NCI-H345 (cell line): ENCODE measurements around the gene ABLIM2.

ENCODE experiments used
- DNase-seq: peaks from one replicate; lab custom pipeline; 2025; lab: John Stamatoyannopoulos, UW

ABLIM2 gene

DNA sequence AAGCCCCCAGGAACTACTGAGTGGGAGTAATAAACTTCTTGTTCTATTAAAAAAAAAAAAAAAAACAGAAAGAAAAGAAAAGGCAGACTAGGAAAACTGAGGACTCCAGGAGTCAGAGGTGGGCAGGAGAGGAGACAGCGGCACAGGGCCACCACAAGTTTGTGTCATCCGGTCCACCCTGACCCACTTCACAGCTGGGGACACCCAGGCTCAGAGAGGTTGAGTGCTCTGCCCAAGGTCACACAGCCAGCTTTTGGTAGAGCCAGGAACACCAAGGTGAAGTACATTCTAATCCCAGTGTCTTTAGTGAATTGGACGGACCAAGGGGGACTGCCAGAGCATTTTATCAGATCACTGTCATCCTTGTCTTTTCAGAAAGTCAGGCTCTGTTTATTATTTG is 16.4 kb upstream of the ABLIM2 start:
- no peak for DNase-seq

DNA sequence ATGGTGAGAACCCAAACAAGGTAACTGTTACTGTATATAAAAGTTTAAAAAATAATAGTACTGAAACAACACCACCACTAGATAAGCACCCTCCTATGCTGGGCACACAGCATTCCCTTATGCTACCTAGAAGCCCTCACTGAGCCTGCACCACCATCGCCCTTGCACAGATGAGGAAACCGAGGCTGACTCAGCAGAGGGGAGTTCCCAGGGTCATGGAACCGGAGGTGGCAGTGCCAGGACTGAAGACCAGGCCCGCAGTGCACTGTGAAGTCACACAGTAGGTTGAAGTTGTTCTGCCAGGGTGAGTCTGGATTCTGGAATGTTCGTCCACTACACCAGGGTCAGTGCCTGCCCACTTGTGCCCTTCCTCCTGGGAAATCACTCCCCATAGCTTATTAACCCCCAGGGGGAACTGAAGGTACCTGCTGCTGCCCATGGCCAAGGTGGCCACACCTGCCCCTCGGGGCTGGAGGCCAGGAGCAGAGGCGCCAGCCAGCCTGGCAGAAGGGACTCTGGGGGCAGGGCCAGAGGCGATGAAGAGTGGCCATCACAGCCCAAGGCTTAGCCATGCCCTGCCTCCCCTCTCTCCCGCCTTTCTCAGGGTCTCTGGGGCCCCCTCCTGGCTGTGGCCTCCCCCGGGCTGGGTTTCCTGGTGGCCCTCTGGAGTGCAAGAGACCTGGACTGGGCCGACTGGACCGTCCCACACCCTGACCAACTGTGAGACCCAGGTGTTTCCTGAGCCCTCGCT is 15.1 kb upstream of the ABLIM2 start:
- DNase-seq: no peak

DNA sequence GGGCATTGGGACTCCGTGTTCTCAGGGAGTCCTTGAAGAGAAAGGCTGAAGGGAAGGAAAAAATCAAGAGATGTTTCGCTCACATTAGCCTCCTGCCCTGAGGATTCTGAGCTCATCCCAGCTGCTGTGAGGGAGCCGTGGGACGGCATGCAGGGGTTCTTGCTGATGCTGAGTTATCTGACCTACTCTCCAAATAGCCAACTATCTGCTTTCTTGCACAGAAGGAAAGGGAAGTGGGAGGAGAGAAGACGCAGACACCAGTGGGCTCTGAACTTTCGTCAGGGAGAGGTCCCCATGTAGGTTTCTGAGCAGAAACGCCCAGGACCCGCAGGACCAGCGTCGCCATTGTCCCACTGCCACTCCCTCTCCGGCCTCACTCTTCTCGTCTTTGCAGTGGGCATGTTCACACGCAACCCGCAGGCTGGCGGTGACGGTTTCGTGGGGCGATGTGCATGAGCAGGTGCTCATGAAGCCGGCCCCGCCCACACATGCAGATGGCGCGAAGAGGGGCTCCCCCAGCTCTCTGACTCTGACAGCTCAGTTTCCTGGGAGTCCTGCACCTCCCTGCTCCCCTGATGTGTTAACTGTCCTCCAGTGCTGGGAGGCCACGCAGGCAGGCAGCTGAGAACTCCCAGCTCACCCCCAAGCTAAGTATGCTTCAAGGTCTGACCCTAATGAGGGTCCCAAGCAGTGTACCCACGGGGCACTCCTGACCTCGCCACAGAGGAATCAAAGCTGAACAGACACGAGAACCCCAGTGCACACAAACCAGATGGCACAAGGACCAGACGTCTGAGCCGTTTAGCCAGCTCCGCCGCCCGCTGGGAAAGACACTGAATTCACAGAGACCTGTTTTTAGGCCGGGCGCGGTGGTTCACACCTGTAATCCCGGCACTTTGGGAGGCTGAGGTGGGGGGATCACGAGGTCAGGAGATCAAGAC is 13.6 kb upstream of the ABLIM2 start:
- no peak for DNase-seq

DNA sequence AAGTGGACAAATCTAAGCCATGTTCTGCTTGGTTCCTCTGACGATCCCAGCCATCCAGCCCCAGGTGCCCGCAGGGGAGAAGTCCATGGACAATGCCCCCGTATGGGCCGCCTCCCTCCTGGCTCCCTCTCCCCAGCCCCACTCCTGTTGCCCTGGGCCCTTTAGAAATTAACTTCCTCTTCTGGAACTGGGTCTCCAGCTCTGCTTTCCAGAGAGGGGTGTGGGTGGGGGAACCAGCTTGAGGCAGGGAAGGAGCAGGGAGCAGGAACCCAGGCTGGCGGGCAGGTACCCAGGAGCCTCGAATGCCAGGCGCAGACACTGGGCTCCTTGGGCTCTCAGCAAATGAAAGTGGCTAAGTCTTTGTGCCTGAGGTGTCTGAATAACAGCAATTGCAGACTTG is 12.7 kb upstream of the ABLIM2 start:
- DNase-seq: no peak

DNA sequence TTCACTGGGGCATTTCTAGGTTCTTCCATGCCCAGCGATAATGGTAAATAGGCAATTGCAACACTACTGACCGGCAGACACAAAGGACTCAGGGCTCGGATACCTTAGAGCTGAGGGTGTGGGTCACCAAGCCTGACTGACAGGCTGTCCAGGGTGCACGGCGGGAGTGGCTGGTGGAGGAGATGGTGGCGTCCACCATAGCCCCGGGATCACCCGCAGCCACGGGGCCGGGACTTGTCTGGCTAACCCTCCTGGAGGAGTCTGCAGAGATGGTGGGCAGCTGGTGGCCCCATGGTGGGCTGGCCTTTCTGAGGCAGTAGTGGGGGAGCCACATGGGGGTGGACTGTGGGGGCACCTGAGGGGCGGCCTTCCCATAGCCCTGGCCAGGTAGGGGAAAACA is 11.7 kb upstream of the ABLIM2 start:
- no peak for DNase-seq

DNA sequence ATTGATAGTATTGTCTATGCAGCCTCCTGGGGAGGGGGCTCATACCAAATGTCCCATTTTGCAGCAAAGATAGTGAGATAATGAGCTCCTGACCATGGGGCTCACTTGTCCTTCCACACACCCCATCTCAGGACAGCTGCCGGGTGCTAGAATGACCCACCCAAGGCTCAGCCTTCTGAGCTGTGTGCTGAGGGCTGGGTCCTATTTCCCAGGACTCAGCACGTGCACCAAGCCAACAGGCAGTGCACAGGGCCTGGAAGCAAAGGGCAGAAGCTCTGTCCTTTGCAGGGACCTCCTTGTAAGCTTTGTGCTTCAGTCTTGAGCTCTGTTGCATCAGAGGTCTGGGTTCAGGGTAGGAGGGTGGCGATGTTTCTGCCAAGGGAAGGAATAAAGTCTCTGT is 11.2 kb upstream of the ABLIM2 start:
- DNase-seq: no peak

DNA sequence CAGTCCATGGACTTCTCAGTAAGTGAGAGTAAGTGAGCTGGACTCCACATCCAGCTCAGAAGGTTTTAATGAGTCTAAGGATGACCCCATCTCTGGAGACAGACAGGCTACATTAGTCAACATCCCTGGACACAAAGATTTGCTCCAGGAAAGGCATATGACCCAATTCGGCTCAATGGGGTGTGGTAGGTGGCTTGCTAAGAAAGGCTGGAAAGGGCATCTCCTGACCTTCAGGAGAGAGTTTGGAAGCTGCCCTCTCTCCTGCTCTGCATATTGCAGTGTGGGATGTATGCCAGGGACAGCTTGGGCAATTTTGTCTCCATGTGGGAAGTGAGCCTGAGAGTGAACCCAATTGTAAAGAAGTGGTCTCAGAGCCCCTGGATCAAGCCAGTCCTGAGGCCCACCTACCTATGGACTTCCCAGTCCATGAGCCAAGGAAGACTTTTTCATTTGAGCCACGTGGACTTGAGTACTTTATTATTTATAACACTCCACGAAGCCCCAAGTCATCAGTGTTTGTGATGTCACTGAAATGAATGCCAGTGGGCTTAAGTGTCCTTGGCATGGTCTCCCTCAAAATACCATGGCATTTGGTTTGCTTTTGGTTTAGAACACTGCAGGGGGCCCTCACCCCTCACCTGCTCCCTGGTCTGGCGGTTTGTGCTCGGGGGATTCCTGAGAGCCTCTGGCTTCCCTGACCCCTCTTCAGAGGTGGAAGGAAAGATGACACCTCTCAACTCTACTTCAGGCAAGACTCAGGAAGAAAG is 10.4 kb upstream of the ABLIM2 start:
- no peak for DNase-seq

DNA sequence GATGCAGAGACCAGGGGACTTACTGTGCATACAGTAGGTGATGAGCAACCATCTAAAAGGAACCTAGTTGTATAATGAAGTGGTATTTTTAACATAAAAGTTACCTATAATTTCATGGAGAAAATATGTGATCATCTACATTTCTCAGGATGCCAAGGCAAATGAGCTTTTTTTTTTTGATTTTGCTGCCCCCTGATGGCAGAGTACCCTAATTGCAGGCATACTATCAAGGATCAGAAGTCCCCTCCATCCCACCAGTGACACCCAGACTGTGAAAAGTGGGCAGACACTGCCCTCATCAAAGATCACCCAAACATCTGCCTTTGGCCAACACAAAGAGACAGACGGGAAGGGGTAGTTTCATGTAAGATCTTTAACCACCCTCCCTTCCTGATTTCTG is 9.6 kb upstream of the ABLIM2 start:
- DNase-seq: no peak

DNA sequence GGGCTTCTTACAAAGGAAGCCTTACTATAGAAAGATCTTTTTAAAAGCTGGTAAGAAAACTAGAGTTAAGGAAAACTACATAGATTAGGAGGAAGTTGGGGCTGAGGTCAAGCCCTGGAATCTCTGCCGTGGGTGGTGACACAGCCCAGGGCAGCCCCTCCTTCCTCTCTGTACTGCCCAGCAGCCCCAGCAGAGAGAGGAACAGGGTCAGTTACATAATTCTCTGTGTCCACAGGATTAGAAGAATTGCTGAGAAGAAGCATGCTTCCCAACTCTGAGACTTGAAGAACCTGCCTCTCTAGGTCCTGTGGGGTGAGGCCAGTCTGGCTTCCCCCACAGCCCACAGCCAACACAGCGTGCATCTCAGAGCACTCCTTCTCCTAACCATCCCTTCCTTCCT is 9.2 kb upstream of the ABLIM2 start:
- DNase-seq: no peak

DNA sequence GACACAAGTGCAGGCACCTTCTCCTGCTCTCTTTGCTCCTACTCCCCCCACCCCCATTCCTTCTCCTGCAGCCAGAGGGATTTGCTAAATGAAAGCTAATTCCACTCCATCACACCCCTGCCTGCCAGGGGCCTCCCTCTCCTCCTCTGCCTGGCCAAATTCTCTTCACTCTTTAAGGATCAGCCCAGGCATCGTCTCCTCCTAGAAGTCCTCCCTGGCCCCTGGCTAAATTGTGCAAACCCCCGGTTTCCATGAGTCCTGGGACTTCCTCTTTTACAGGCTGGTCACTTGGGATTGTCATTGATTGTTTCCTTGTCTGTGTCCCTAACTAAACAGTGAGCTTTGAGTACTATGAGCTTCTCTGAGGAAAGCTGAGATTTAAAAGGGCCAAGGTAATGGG is 8.7 kb upstream of the ABLIM2 start:
- DNase-seq: no peak

DNA sequence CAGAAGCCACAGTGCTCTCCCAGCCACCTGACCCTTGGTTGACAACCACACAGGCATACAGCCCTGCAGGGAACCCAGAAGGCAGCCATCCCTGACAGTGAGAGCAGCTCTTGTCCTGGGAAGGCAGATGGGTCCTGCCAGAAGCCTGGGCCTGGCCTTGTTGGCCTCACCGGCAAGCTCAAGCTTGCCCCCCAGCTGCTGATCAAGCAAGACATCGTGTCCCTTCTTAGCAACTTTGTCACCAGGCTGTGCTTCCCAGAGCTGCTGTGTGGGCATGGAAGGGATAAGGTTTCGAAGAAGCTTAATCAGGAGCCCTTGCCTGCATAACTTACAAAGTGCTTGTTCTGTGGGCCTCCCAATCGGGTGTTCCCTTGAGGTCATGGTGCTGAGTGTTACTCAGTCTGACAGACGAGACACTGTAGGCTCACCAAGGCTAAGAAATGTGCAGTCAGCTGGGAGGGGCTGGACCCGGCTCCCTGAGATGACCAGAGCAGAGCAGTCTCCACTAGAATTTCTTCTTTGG is 6.8 kb upstream of the ABLIM2 start:
- DNase-seq: peak; percentile 4

DNA sequence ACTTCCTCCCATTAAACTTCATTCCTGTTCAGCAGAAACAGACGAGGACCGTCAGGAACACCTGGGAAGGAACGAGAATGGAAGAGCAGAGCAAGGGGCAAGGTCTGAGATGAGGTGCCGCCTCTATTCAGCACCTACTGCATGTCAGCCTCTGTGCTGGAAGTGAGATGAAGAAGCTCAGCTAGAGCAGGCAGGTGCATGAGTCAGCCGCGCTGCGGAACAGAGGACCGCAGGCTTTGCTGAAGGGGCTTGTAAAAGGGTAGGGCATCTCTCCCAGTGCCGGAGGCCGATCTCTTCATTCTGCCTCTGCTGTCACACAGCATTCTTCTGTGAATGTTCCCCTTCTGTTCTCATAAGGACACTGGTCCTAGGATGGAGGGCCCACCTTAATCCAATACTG is 6.1 kb upstream of the ABLIM2 start:
- no peak for DNase-seq

DNA sequence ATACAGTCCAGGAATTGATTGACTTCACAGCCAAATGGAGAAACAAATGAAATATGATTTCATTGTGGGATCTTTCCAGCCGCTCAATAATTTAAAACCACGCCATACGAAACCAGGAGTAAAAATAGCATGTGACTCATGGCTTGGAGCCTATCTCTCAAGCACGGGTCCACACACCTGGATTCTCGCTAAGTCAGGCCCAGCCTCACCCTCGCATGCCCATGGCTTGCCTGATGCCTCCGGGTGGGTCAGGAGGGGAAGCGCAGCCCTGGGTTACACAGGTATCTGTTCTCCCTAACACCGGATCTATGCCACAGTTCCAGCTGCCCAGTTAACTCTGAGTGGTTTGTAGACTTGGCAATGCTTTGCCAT is 5.6 kb upstream of the ABLIM2 start:
- no peak for DNase-seq

DNA sequence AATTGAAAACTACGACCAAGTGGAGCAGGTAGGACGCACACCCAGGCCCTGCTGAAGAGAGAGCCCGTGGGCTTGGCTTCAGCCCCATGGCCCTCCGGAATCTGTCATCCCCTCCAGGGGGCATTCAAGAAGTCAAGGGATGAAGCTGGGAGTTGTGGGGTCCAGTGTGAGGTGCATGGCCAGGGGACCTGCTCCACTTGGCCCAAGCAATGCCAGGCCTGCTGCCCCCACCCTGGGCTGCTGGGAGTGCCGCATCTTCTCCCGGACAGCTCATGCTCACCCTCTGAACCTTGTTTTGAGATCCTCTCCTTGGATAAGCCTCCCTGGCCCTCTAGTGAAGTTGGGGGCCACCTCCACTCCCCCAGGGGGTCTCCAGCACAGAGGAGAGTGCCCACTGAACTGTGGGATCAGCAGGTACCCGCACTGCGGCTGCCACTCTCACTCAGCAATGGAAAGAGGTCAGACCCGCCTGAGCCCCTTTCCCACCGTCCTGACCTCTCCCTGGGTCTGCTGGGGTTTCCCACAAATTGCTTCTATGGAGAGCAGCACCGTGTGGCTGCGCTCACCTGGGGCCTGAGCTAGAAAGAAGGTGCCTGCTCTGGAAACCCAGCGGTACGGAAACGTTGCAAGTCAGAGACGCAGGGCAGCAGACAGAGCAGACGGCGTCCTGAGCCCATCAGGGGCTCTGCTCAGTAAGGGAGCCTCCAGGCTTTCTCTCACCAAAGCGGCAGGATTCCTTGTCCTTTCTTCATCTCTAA is 5.0 kb upstream of the ABLIM2 start:
- DNase-seq: no peak

DNA sequence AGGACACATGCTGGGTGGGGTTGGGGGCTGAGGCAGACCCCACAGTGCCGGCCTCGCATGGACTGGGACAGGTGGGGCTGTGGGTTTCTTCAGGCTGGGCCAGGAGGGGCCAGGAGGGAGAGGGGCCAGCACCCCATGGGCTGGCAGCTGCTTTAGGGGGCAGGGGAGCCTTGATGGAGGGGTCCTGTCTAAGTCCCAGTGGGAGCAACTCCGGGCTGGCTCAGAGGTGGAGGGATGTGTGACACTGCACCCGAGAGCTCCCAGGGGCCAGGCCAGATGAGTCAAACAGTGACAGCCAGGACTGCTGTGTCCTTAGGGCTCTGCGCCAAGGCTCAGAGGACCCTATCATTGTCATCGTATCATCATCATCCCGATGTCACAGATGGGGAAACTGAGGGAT is 4.4 kb upstream of the ABLIM2 start:
- DNase-seq: no peak

DNA sequence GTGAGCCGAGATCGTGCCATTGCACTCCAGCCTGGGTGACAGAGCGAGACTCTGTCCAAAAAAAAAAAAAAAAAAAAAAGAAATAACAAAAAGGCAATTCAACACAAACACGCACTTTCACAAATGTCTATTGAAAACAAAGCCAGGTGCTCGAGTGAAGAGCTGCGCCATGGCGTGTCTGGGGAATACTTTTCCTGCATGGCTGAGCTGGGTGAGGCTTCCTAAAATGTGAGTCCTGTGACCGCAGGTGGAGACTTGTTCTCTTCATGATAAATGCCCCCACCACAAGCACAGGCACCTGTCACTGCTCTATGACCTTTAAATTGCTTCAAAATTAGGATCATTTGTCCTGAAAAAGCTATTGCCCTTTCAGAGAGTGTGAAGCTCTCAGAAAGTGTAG is 4.0 kb upstream of the ABLIM2 start:
- DNase-seq: peak; percentile 69

DNA sequence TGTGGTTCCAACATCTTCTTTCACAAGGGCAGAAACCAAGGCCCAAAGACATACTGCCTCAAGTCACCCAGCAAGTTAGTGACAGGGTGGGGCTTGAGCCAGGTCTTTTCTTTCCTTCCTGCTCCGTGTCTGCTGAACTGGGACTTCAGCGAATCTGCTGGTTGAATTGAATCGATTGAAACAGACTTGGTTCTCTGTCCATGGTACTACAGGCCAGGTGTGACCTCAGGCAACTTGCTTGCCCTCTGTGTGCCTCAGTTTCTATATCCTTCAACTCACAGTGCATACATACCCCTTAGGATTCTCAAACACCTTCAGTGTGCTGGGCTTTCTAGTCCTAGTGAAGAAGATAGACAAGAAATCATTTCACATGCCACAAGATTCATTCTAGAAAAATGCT is 2.0 kb upstream of the ABLIM2 start:
- no peak for DNase-seq

DNA sequence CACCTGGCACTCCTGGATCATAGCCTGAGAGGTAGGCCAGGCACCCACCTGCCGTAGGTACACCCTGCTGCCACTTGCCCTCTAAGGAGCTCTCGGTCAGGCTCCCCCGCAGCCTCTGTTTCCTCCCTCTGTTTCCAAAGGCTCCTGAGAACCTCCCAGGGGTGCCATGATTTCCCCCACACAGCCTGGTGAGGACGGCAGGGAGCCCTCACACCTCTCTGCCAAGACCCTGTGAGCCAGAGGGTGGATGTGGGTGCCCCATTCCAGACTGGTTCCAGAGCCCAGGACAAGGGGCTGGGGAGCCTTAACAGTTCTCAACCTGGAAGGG is 1.6 kb upstream of the ABLIM2 start:
- DNase-seq: no peak

DNA sequence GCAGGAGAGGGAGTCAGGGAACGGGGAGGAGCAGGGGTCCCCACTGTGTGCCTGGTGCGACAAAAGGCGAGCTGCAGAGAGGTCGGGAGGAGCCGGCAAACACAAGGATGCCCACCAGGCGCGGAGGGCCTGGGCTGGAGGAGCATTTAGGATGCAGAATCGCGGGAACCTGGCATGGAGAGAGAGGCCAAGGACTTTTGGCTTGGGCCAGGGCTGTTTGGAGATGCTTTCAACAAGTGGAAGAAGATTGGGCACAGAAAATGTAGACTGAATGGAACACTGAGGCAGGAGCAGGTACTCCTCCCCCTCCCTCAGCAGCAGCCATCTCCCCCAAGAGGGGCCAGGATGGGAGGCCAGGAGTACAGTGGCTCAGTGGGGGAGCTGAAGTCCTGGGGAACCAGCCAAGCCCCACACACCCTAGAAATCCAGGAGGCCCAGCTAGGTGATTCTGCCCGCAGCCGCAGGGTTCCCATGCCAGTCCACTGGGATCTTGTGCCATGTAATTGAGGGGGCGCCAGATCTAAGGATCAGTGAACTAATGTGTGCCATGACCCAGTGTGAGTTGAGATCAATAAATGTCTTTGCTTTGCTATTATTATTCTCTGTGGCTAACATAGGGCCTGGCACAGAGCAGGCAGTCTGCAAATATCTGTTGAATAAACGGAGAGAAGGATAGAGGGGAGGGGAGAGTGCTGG is 1.1 kb upstream of the ABLIM2 start:
- peak; percentile 37 for DNase-seq

DNA sequence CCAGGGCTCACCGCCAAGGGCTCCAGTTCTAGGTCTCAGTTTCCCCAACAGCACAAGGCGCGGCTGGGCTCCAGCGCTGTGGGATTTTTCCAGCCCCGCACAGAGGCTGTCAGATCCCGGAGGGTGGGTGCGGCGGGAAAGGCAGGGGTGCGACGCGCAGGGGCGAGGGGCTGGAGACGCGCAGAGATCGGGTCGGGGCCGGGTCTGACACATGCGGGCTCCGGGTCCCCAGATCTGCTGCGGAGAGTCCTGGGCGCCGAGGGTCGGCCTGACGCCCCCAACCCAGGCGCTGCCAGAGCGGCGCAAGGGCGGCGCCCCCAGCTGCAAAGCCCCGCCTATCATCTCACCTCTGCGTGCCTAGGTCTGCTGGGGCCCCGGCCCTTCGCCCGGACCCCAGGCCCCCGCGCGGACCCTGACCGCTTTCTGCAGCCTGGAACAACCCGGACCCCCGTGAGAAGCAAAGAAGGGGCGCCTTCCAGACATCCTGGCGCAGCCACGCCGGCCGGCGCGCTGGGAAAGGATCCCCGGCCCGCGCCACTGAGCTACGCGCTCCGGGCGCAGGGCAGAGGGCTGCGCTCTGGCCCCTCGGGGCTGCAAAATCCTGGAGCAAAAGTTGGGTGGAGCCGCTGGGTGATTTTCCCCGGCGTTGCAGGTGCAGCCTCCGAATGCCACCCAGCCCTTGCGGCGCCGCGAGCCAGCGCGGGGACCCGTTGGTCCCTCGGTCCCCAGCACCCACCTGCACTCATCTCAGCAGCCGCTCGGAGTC is 486 bp downstream of the ABLIM2 start:
- DNase-seq: no peak

DNA sequence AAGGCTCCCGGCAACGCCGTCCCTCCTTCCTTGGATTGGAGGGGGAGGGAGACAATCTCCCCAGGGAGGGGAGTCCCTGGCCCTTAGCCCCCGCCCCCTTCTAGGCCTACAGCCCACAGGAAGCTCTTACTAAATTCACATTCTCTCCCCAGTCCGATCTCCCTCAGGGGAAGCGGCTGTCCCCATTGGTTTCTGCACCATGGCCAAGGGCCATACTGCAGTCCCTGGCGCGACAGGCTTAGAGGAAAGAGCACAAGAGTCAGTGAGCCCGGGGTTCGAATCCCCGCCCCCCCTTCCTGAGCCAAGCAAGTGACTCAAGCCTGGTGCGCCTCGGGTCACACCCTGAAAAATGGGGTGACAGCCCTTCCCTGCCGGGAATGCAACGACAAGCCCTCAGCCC is 1.1 kb downstream of the ABLIM2 start:
- peak; percentile 15 for DNase-seq
